Heart left ventricle (tissue), 16 donors: Measurements from ENCODE around the gene NT5DC2. TPM values are rescaled to one million over a fixed set of nuclear protein-coding genes. Genes with fewer than 3 reads are reported as not detected.

ENCODE experiments used
- ATAC-seq, 4 donors: fragments of 200-7000 bp; cut with Tn5 transposase; one replicate each; pipeline ENCODE4 v1.9.1; 2020 to 2022; ENCODE audit warnings: moderate library complexity in 4 of 4, mild to moderate bottlenecking in 3 of 4, moderate number of reproducible peaks in 1 of 4
- DNase-seq, 5 donors: peaks; one replicate each; pipeline ENCODE4 v3.0.0-alpha.2; 2020
- H3K27ac ChIP-seq, 12 donors: fragments of 200-600 bp; sonication (generic) in 4 of 12; one replicate each; pipeline versions ENCODE4 v1.5.0 to v1.8.0; 2016 to 2022; ENCODE audit warnings: mild to moderate bottlenecking in 2 of 12
- H3K27me3 ChIP-seq, 9 donors: fragments of 200-600 bp; sonication (generic) in 2 of 9; one replicate each; pipeline versions ENCODE4 v1.5.1 to v1.8.0; 2016 to 2022; ENCODE audit warnings: mild to moderate bottlenecking in 3 of 9
- H3K36me3 ChIP-seq, 9 donors: fragments of 200-600 bp; sonication (generic) in 2 of 9; one replicate each; pipeline versions ENCODE4 v1.5.0 to v1.8.0; 2018 to 2022; ENCODE audit warnings: mild to moderate bottlenecking in 2 of 9
- H3K4me1 ChIP-seq, 12 donors: fragments of 200-600 bp; sonication (generic) in 4 of 12; one replicate each; pipeline versions ENCODE4 v1.5.0 to v1.8.0; 2016 to 2022; ENCODE audit warnings: mild to moderate bottlenecking in 3 of 12
- H3K4me3 ChIP-seq, 12 donors: fragments of 200-600 bp; sonication (generic) in 4 of 12; one replicate each; pipeline versions ENCODE4 v1.5.0 to v1.8.0; 2017 to 2022; ENCODE audit warnings: mild to moderate bottlenecking in 9 of 12, moderate library complexity in 4 of 12
- H3K9me3 ChIP-seq, 12 donors: fragments of 200-600 bp; sonication (generic) in 4 of 12; one replicate each; pipeline versions ENCODE4 v1.5.0 to v1.8.0; 2016 to 2022; ENCODE audit warnings: mild to moderate bottlenecking in 1 of 12
- POLR2A ChIP-seq, 2 donors: fragments of 450-650 bp; IDR thresholded peaks; one replicate each; pipeline ENCODE4 v1.6.1; 2017; ENCODE audit warnings: antibody characterized with exemption in 2 of 2, mild to moderate bottlenecking in 2 of 2, moderate library complexity in 2 of 2
- WGBS, 4 donors: extraction: QIAGEN DNeasy Blood & Tissue Kit in 2 of 4; methylation state at CpG; one replicate each; pipeline versions ENCODE4 v1.1.5 to v1.1.7; 2013 to 2018; 5-methylcytosine and 5-hydroxymethylcytosine counted together
- intact Hi-C, 10 donors: fragments of 100-400 bp; cut with DNase I; formaldehyde crosslinking; loops; one replicate each; pipeline versions ENCODE4 v1.11.1 to v1.14.2; 2022
- polyA plus RNA-seq, 2 donors: library from polyadenylated mRNA; stranded (reverse); fragments of 200-250 nt; gene quantifications; one replicate each; pipeline ENCODE4 v1.2.3, GENCODE V29; 2013
- total RNA-seq, 9 donors: library from RNA; depleted of rRNA in 2 of 9; stranded (reverse); fragments of >200 nt in 2 of 9; fragmentation: NEBNext Ultra II Directional in 3 of 9; extraction: Animal tissue kit (Norgen Biotek cat#: 25700) in 3 of 9; gene quantifications; one replicate each; pipeline versions ENCODE4 v1.1.0 to v1.2.4, GENCODE V29; 2016 to 2023
- TF ChIP-seq, protein P1 (sequence below), 12 donors: fragments of 200-600 bp; sonication (generic) in 4 of 12; IDR thresholded peaks; one replicate each; pipeline versions ENCODE4 v1.5.0 to v1.8.0; 2018 to 2022; ENCODE audit warnings: antibody characterized with exemption in 12 of 12, mild to moderate bottlenecking in 5 of 12
- donor health status: ischemic (EF 13 %, LVEDD 7.1; RV severe dilation, severe dysfunction).
- donor health status: healthy with polysubstance abuse.
- donor health status: DM: no; HTN: yes; CAD: no.
- donor health status: DM: no; HTN: no; CAD: no.
- donor health status: ischemic (EF 25% LVEDD 6.9; RV normal size, moderate dysfunction).
- donor health status: ischemic (EF 25% LVEDD 5.7; RV mildly dilated, moderate dysfunction).
- donor health status: healthy.
- donor health status: DM: yes; HTN: yes; CAD: no.
- donor health status: ischemic (EF 35%, LVEDD 5.7; RV mildly dilated, moderate dysfunction).
- donor health status: nonischemic (EF 11% LVEDD 7.7; RV severe dilation, severe dysfunction).
- donor health status: DM: yes; HTN: yes; CAD: no.
- donor health status: PGD.
- donor health status: ischemic (EF 29% LVEDD 5.4; RV normal size, mild dysfunction).
- donor health status: nonischemic (EF 23%, LVEDD 6.1; RV moderate dilation, normal function).

Gene NT5DC2
- total and polyA plus RNA-seq, 11 donors, result 22.8 to 99.6 (median 59.7) TPM

- H3K27ac ChIP-seq, result no peak overlapping the region
- no peaks in the 10 kb centered on the region for H3K27me3 ChIP-seq
- WGBS, 4 donors, result 57 to 66% (median 59%) methylated on average over 28 to 50 of the region's 50 CpGs
- peak overlapping the region in 7 of 12 donors; percentile 10 to 30 (median 26) for H3K4me3 ChIP-seq
- intact Hi-C loops, result no loop called here
- peak in 1 of 5 donors; percentile 75 for DNase-seq
- peak in 2 of 4 donors; percentile 23 to 34 for ATAC-seq
- H3K36me3 ChIP-seq, result peaks cover 0 to 94% (median 16%) of the 10 kb centered on the region in 9 donors
- TF ChIP-seq, protein P1, sequence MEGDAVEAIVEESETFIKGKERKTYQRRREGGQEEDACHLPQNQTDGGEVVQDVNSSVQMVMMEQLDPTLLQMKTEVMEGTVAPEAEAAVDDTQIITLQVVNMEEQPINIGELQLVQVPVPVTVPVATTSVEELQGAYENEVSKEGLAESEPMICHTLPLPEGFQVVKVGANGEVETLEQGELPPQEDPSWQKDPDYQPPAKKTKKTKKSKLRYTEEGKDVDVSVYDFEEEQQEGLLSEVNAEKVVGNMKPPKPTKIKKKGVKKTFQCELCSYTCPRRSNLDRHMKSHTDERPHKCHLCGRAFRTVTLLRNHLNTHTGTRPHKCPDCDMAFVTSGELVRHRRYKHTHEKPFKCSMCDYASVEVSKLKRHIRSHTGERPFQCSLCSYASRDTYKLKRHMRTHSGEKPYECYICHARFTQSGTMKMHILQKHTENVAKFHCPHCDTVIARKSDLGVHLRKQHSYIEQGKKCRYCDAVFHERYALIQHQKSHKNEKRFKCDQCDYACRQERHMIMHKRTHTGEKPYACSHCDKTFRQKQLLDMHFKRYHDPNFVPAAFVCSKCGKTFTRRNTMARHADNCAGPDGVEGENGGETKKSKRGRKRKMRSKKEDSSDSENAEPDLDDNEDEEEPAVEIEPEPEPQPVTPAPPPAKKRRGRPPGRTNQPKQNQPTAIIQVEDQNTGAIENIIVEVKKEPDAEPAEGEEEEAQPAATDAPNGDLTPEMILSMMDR (IDR thresholded peaks at IDR 0.05), result no peak
- no peak for TF ChIP-seq POLR2A (IDR thresholded peaks at IDR 0.05)
- H3K4me1 ChIP-seq, result peaks cover 0 to 10% (median 0%) of the 10 kb centered on the region in 12 donors
- H3K9me3 ChIP-seq, result no peaks in the 10 kb centered on the region
Measured at GRCh38 chr3:52518723-52519444, 14.8 kb downstream of the NT5DC2 start.

DNA sequence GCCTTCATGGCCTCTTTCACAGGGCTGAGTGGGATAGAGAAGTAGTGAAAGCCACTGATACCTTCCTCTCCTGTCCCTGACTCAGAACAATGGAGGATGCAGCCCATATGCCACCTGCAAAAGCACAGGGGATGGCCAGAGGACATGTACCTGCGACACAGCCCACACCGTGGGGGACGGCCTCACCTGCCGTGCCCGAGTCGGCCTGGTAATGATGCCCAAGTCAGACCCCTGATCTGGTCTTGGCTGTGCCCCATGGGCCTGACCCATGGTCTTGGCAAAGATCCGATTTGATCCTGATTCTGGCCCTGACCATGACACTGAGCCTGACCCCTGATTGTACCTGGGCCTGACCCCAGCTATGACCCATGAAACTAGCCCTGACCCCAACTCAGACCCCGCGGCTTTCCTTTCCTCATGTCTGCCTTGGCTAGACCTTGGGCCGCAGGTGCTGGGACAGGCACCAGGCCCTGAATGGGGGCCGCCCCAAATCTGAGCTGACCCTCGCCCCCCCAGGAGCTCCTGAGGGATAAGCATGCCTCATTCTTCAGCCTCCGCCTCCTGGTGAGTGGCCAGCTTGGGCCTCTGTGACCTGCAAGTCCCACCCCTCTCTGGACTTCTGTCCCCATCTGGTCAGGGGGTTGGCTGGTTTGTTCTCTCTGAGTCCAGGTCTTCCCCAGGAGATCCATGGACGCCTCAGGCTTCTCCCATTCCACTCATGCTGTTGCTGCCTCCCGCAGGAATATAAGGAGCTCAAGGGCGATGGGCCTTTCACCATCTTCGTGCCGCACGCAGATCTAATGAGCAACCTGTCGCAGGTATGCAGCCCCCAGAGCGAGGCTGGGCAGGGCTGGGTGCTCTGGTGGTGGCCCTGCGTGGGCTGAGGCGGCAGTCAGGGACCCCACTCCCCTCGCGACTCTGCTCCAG, 15.6 kb downstream of the NT5DC2 start:
- no peaks in the 10 kb centered on the region for H3K9me3 ChIP-seq
- no peak for ATAC-seq
- peaks cover 0 to 94% (median 14%) of the 10 kb centered on the region in 9 donors for H3K36me3 ChIP-seq
- H3K4me3 ChIP-seq, result peak overlapping the region in 7 of 12 donors; percentile 10 to 30 (median 26)
- no peak overlapping the region for H3K27ac ChIP-seq
- TF ChIP-seq, protein P1 (IDR thresholded peaks at IDR 0.05), result no peak
- no peak for TF ChIP-seq POLR2A (IDR thresholded peaks at IDR 0.05)
- DNase-seq, result no peak
- H3K27me3 ChIP-seq, result no peaks in the 10 kb centered on the region
- intact Hi-C loops, result no loop called here
- 86 to 94% (median 89%) methylated on average over 21 to 25 of the region's 25 CpGs for WGBS, 4 donors
- H3K4me1 ChIP-seq, result peaks cover 0 to 8% (median 0%) of the 10 kb centered on the region in 12 donors

DNA sequence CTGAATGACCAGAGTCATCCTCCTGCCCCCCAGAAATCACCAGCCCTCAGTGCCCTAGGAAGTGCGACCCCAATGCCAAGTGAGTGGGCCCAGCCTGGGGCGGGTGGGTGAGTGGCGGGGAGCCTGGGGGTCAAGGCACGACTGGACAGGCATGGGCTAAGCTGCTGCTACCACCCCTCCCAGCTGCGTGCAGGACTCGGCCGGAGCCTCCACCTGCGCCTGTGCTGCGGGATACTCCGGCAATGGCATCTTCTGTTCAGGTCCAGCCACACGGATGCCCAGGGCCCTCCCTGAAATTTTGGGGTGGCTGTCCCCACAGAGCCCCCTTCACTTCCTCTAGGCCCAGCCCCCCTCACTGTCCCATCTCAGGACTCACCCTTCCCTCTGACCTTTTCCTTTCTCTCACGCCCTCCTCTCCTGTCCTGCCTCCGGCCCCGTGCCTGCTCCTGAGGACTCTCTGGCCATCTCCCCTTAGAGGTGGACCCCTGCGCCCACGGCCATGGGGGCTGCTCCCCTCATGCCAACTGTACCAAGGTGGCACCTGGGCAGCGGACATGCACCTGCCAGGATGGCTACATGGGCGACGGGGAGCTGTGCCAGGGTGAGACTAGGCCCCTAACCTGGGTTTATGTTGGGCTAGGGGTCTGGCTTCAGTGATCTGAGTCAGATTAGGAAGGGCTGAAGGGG, 17.0 kb downstream of the NT5DC2 start:
- peaks cover 0 to 94% (median 14%) of the 10 kb centered on the region in 9 donors for H3K36me3 ChIP-seq
- no peak overlapping the region for H3K27ac ChIP-seq
- no peaks in the 10 kb centered on the region for H3K9me3 ChIP-seq
- no peak for DNase-seq
- no peak overlapping the region for H3K4me3 ChIP-seq
- H3K27me3 ChIP-seq, result no peaks in the 10 kb centered on the region
- no peak for ATAC-seq
- 93 to 97% (median 96%) methylated on average over 11 to 19 of the region's 19 CpGs for WGBS, 4 donors
- intact Hi-C loops, result no loop called here
- TF ChIP-seq, protein P1 (IDR thresholded peaks at IDR 0.05), result no peak
- TF ChIP-seq POLR2A (IDR thresholded peaks at IDR 0.05), result no peak
- H3K4me1 ChIP-seq, result peaks cover 0 to 8% (median 0%) of the 10 kb centered on the region in 12 donors
